Heart right ventricle (tissue), 16 donors: Measurements from ENCODE around the gene TRPV4. TPM values are rescaled to one million over a fixed set of nuclear protein-coding genes. Genes with fewer than 3 reads are reported as not detected.

Experiments used
- ATAC-seq, 8 donors: fragments of 200-7000 bp; cut with Tn5 transposase; one replicate each; pipeline ENCODE4 v1.9.1; 2020; ENCODE audit warnings: mild to moderate bottlenecking in 8 of 8, moderate library complexity in 8 of 8, moderate number of reproducible peaks in 1 of 8
- DNase-seq, 2 donors: peaks; one replicate each; pipeline ENCODE4 v3.0.0-alpha.2; 2020
- H3K27ac ChIP-seq, 10 donors: fragments of 200-600 bp; sonication (generic) in 2 of 10; one replicate each; pipeline versions ENCODE4 v1.5.0 to v1.8.0; 2020 to 2022; ENCODE audit warnings: mild to moderate bottlenecking in 3 of 10
- H3K27me3 ChIP-seq, 7 donors: fragments of 200-600 bp; one replicate each; pipeline ENCODE4 v1.8.0; 2021 to 2022; ENCODE audit warnings: mild to moderate bottlenecking in 2 of 7
- H3K36me3 ChIP-seq, 9 donors: fragments of 200-600 bp; sonication (generic) in 1 of 9; one replicate each; pipeline versions ENCODE4 v1.5.0 to v1.8.0; 2020 to 2022; ENCODE audit warnings: mild to moderate bottlenecking in 2 of 9
- H3K4me1 ChIP-seq, 9 donors: fragments of 200-600 bp; sonication (generic) in 1 of 9; one replicate each; pipeline versions ENCODE4 v1.5.0 to v1.8.0; 2020 to 2022; ENCODE audit warnings: mild to moderate bottlenecking in 4 of 9
- H3K4me3 ChIP-seq, 10 donors: fragments of 200-600 bp; sonication (generic) in 2 of 10; one replicate each; pipeline versions ENCODE4 v1.5.0 to v1.8.0; 2020 to 2022; ENCODE audit warnings: mild to moderate bottlenecking in 7 of 10, moderate library complexity in 2 of 10
- H3K9me3 ChIP-seq, 11 donors: fragments of 200-600 bp in 10 of 11; sonication (generic) in 2 of 11; one replicate each; pipeline versions ENCODE4 v1.5.0 to v1.8.0; 2013 to 2022; ENCODE audit warnings: mild to moderate bottlenecking in 2 of 11, control low read depth in 1 of 11, moderate library complexity in 1 of 11
- CTCF ChIP-seq, 9 donors: fragments of 200-600 bp; sonication (generic) in 2 of 9; IDR thresholded peaks; one replicate each; pipeline versions ENCODE4 v1.5.0 to v1.8.0; 2021 to 2022; ENCODE audit warnings: antibody characterized with exemption in 9 of 9, mild to moderate bottlenecking in 5 of 9, moderate library complexity in 1 of 9
- WGBS, 2 donors: extraction: QIAGEN DNeasy Blood & Tissue Kit; methylation state at CpG; one replicate each; pipeline ENCODE4 v1.1.7; 2013; ENCODE audit warnings: inconsistent platforms in 1 of 2; 5-methylcytosine and 5-hydroxymethylcytosine counted together
- intact Hi-C, 10 donors: fragments of 100-400 bp; cut with DNase I; formaldehyde crosslinking; loops; one replicate each; pipeline versions ENCODE4 v1.11.1 to v1.14.2; 2022
- polyA plus RNA-seq, 2 donors: library from polyadenylated mRNA; stranded (reverse); fragments of 200-250 nt; gene quantifications; one replicate each; pipeline ENCODE4 v1.2.3, GENCODE V29; 2013
- total RNA-seq, 10 donors: library from RNA; stranded (reverse); fragmentation: NEBNext Ultra II Directional in 3 of 10; extraction: Animal tissue kit (Norgen Biotek cat#: 25700) in 3 of 10; gene quantifications; one replicate each; pipeline versions ENCODE4 v1.2.1 to v1.2.4, GENCODE V29; 2021 to 2023
- donor health status: Arrhythmogenic right ventricular cardiomyopathy.
- donor health status: ischemic (EF 13 %, LVEDD 7.1; RV severe dilation, severe dysfunction).
- donor health status: healthy with polysubstance abuse.
- donor health status: DM: no; HTN: yes; CAD: no.
- donor health status: DM: no; HTN: no; CAD: no.
- donor health status: ischemic (EF 25% LVEDD 6.9; RV normal size, moderate dysfunction).
- donor health status: ischemic (EF 25% LVEDD 5.7; RV mildly dilated, moderate dysfunction).
- donor health status: healthy.
- donor health status: DM: yes; HTN: yes; CAD: no.
- donor health status: Ischemic cardiomyopathy.
- donor health status: ischemic (EF 35%, LVEDD 5.7; RV mildly dilated, moderate dysfunction).
- donor health status: nonischemic (EF 11% LVEDD 7.7; RV severe dilation, severe dysfunction).
- donor health status: DM: yes; HTN: yes; CAD: no.
- donor health status: PGD.
- donor health status: ischemic (EF 29% LVEDD 5.4; RV normal size, mild dysfunction).
- donor health status: nonischemic (EF 23%, LVEDD 6.1; RV moderate dilation, normal function).

The TRPV4 gene
- total and polyA plus RNA-seq, 12 donors, result 0.07 to 1.0 (median 0.28) TPM; not detected in 2

- intact Hi-C loops, result loop anchor here in 6 of 10 donors (5.0 to 10.0 kb wide), 5 partner anchors 53 to 345 kb away; partner anchors contain the start of gene FAM222A (in 1 of the 6)
- no peak for DNase-seq
These were observed 62.9 kb downstream of the TRPV4 start for GRCh38 chr12:109770104-109770860.

GRCh38 chr12:109768901-109769670 is 64.1 kb downstream of the TRPV4 start:
- no peaks in the 10 kb centered on the region for H3K9me3 ChIP-seq
- WGBS, 2 donors, result 96 to 97% methylated on average over 38 of the region's 38 CpGs
- peaks cover 0 to 5% (median 0%) of the 10 kb centered on the region in 9 donors for H3K36me3 ChIP-seq
- peaks cover 0 to 12% (median 4%) of the 10 kb centered on the region in 9 donors for H3K4me1 ChIP-seq
- TF ChIP-seq CTCF (IDR thresholded peaks at IDR 0.05), result no peak
- intact Hi-C loops, result no loop called here
- no peak overlapping the region for H3K27ac ChIP-seq
- peak in 1 of 8 donors; percentile 4 for ATAC-seq
- H3K27me3 ChIP-seq, result no peaks in the 10 kb centered on the region
- no peak for DNase-seq
- H3K4me3 ChIP-seq, result no peak overlapping the region

More at GRCh38 chr12:109770104-109770860, 62.9 kb downstream of the TRPV4 start:
- H3K9me3 ChIP-seq, result no peaks in the 10 kb centered on the region
- no peak for TF ChIP-seq CTCF (IDR thresholded peaks at IDR 0.05)
- no peak overlapping the region for H3K27ac ChIP-seq
- H3K36me3 ChIP-seq, result peaks cover 0 to 5% (median 0%) of the 10 kb centered on the region in 9 donors
- peaks cover 0 to 12% (median 4%) of the 10 kb centered on the region in 9 donors for H3K4me1 ChIP-seq
- 71 to 72% methylated on average over 16 of the region's 16 CpGs for WGBS, 2 donors
- H3K4me3 ChIP-seq, result no peak overlapping the region
- H3K27me3 ChIP-seq, result no peaks in the 10 kb centered on the region
- no peak for ATAC-seq

- TF ChIP-seq CTCF (IDR thresholded peaks at IDR 0.05), result no peak
- 97% methylated on average over 54 of the region's 54 CpGs for WGBS, 2 donors
- Histone ChIP-seq H3K27ac (no peak overlapping the region), H3K9me3 (peaks cover 0 to 6% (median 4%) of the 10 kb centered on the region in 11 donors), H3K27me3 (no peaks in the 10 kb centered on the region), H3K4me1 (peaks cover 0 to 7% (median 2%) of the 10 kb centered on the region in 9 donors), H3K36me3 (peaks cover 0 to 5% (median 0%) of the 10 kb centered on the region in 9 donors), H3K4me3 (no peak overlapping the region)
- intact Hi-C loops, result no loop called here
- ATAC-seq (no peak), DNase-seq (no peak)
These were observed 65.0 kb downstream of the TRPV4 start for GRCh38 chr12:109767991-109768900.
